Measurements from ENCODE around the gene SNTG2.
"Not testable (repeated sequence)": the region's sequence is repeated elsewhere in the genome, so short reads cannot be mapped to it uniquely, and the experiment has no call there.

SNTG2 gene

DNA sequence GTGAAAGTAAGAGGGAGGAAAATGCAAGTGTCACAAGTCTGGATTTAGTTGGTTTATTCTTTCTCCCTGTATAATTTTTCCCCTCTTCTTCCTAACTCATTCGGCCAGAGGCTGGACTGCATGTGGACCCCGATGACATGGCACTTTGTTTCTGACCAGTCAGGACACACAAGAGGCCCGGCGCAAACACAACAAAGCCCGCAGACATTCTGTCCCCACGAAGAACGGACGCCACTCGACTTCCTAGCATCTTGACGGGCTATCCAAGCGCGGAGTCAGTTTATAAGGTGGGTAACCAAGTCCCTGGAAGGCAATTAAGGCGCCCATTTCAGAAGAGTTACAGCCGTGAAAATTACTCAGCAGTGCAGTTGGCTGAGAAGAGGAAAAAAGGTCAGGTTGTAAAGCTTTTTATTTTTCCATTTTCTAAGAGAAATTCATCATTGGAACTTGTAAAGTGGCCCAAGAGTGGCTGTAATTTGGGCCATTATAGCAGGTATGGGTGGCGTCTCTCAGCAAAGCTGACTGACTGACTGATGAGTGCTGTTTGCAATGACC lies 462.6 kb downstream of the SNTG2 start, which contains the start of gene TPO:
TPO (plus strand) TSS at position 308 of the 555 bp plus-strand sequence. CDS start 946 bp downstream, outside the sequence.
- H3K27ac Mint-ChIP-seq, result no peak within 1 kb of the TSS
- ATAC-seq, result no peak
- H3K4me1 Mint-ChIP-seq, result no peaks in the 10 kb centered on the region
- no peaks in the 10 kb centered on the region for H3K27me3 Mint-ChIP-seq
- H3K36me3 Mint-ChIP-seq, result no peaks in the 10 kb centered on the region
- no peaks in the 10 kb centered on the region for H3K9me3 Mint-ChIP-seq
- no peak within 1 kb of the TSS for H3K4me3 Mint-ChIP-seq

DNA sequence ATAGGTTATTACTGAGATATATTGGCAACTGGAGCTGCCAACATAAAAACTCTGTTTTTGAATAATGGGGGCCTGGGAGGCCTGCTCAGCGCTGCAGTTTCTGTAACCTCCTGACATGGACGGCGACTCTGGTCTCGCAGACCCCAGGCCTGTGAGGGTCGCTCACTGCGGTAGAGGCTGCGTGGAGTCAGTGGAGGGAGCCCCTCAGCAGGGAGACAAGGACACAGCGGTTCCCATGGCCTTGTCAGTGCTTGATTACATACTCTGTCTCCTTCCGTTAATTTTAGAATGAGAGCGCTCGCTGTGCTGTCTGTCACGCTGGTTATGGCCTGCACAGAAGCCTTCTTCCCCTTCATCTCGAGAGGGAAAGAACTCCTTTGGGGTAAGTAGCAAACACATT lies 463.5 kb downstream of the SNTG2 start:
- ATAC-seq, result no peak
- Mint-ChIP-seq H3K4me1 (no peaks in the 10 kb centered on the region), H3K27me3 (no peaks in the 10 kb centered on the region), H3K9me3 (no peaks in the 10 kb centered on the region), H3K4me3 (no peak overlapping the region), H3K36me3 (no peaks in the 10 kb centered on the region), H3K27ac (no peak overlapping the region)

DNA sequence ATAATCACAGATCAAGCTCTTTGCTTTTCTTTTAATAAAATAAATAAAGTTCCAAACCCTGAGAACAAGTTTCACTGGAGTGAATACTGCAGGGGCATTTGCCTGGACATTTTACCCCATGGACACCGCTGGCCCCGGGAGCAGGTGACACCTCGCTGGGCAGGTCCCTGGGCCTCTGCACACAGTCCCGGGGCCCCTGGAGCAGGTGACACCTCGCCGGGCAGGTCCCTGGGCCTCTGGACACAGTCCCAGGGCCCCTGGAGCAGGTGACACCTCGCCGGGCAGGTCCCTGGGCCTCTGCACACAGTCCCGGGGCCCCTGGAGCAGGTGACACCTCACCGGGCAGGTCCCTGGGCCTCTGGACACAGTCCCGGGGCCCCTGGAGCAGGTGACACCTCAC lies 464.3 kb downstream of the SNTG2 start:
- H3K27me3 Mint-ChIP-seq, H3K4me1 Mint-ChIP-seq, H3K27ac Mint-ChIP-seq, ATAC-seq, H3K9me3 Mint-ChIP-seq, H3K36me3 Mint-ChIP-seq, H3K4me3 Mint-ChIP-seq: not testable (repeated sequence)

DNA sequence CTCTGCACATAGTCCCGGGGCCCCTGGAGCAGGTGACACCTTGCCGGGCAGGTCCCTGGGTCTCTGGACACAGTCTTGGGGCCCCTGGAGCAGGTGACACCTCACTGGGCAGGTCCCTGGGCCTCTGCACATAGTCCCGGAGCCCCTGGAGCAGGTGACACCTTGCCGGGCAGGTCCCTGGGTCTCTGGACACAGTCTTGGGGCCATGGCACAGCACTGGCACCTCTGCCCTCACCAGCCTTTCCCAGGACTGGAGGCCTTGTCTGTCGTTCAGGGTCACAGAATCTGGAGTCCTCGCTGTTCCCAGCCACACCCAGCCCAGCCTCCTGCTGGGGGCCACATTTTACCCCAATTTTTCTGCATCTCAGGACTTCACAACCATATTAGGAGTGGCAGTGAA lies 464.9 kb downstream of the SNTG2 start:
- no peak overlapping the region for H3K4me3 Mint-ChIP-seq
- no peak for ATAC-seq
- no peak overlapping the region for H3K27ac Mint-ChIP-seq
- H3K27me3 Mint-ChIP-seq, result no peaks in the 10 kb centered on the region
- no peaks in the 10 kb centered on the region for H3K36me3 Mint-ChIP-seq
- no peaks in the 10 kb centered on the region for H3K4me1 Mint-ChIP-seq
- H3K9me3 Mint-ChIP-seq, result no peaks in the 10 kb centered on the region
